A549 treated with GW870086 at 1 μM for 4 hours (cell line): ENCODE measurements around the gene OR51L1. TPM values are rescaled to one million over a fixed set of nuclear protein-coding genes. Genes with fewer than 3 reads are reported as not detected.

Source experiments
- total RNA-seq: library from RNA; stranded (reverse); fragments of 200-300 nt; extraction: Qiagen RNA extraction; gene quantifications from 5 replicates; pipeline ENCODE4 v1.2.3, GENCODE V29; 2022; ENCODE audit warnings: low read depth

The OR51L1 gene, protein sequence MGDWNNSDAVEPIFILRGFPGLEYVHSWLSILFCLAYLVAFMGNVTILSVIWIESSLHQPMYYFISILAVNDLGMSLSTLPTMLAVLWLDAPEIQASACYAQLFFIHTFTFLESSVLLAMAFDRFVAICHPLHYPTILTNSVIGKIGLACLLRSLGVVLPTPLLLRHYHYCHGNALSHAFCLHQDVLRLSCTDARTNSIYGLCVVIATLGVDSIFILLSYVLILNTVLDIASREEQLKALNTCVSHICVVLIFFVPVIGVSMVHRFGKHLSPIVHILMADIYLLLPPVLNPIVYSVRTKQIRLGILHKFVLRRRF
- total RNA-seq, result not detected in 5 replicates

GRCh38 chr11:4994551-4994950, at the start of gene OR51L1:
OR51L1 (plus strand) TSS chr11:4994851; CDS start chr11:4998983, 4,132 bp downstream.

DNA sequence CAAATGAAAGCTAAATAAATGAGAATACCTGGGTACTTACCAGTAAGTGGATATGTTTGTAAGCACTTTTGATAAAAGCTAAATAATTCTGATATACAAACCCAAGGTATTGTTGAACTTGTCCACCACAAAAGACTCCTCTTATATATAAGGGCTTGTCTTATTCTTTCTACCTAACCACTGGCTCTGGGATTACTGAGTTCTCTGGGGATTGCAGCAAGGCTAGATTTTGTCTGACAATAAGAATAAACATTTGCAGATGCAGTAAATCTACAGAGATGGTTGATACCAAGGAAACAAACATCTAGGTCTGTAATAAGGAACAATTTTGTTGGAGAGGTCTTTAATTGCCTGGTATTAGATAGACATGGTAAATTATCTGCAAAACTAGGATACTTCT, 47.1 kb upstream of the OR51L1 start, which contains the start of gene OR51A4:
Gene OR51A4 (minus strand): TSS at position 101 of the 400 bp plus-strand sequence. CDS start 505 bp downstream, outside the sequence.

GRCh38 chr11:4955613-4956012, 39.0 kb upstream of the OR51L1 start, which contains the start of gene OR51A2:
OR51A2 (minus strand) TSS chr11:4955713; CDS start chr11:4955713, 0 bp downstream.

DNA sequence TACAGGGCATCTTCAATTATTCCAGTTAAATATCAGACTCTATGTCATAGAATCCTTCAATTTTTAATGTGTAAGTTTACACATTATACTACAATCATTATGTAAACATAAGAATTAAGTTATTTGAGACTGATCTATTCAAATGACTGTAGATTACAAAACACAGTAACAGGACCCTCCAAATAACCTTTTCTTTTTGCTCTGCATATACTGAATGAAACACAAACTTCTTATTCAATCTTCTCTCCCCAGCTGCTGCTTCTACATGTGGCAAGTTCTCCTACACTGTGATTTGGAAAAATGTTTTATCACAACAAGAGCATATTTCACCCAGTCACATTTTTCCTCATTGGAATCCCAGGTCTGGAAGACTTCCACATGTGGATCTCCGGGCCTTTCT, 51.6 kb downstream of the OR51L1 start, which contains the start of gene OR52J3:
Gene OR52J3 (plus strand): TSS at position 301 of the 400 bp plus-strand sequence. CDS start 0 bp downstream, at position 301.

Other genes starting within 250 kb of the OR51L1 start
- not detected in 5 replicates for gene OR51F1, start 224.9 kb upstream of the OR51L1 start, total RNA-seq
- gene OR52R1, start 190.5 kb upstream of the OR51L1 start, total RNA-seq, result not detected in 5 replicates
- gene OR51F2, start 173.5 kb upstream of the OR51L1 start, total RNA-seq, result not detected in 5 replicates
- gene OR51S1, start 145.6 kb upstream of the OR51L1 start, total RNA-seq, result not detected in 5 replicates
- not detected in 5 replicates for gene OR51T1, start 113.0 kb upstream of the OR51L1 start, total RNA-seq
- gene OR51A7, start 91.1 kb upstream of the OR51L1 start, total RNA-seq, result not detected in 5 replicates
- not detected in 5 replicates for gene OR51G2, start 75.5 kb upstream of the OR51L1 start, total RNA-seq
- not detected in 5 replicates for gene OR51G1, start 70.5 kb upstream of the OR51L1 start, total RNA-seq
- not detected in 5 replicates for gene OR51A4, start 47.2 kb upstream of the OR51L1 start, total RNA-seq
- not detected in 5 replicates for gene OR51A2, start 39.1 kb upstream of the OR51L1 start, total RNA-seq
- gene OR52J3, start 51.7 kb downstream of the OR51L1 start, total RNA-seq, result not detected in 5 replicates
- not detected in 5 replicates for gene OR52E2, start 64.8 kb downstream of the OR51L1 start, total RNA-seq
- not detected in 5 replicates for gene OR52E1, start 74.7 kb downstream of the OR51L1 start, total RNA-seq
- not detected in 5 replicates for gene OR52A5, start 143.5 kb downstream of the OR51L1 start, total RNA-seq
- gene OR52A1, start 159.9 kb downstream of the OR51L1 start, total RNA-seq, result not detected in 5 replicates
- gene OR51V1, start 205.8 kb downstream of the OR51L1 start, total RNA-seq, result not detected in 5 replicates
- gene HBB, start 232.2 kb downstream of the OR51L1 start, total RNA-seq, result not detected in 5 replicates
- not detected in 5 replicates for gene HBD, start 239.6 kb downstream of the OR51L1 start, total RNA-seq